Activated CD8-positive, alpha-beta memory T cell treated with anti-CD3 and anti-CD28 coated beads, Interleukin-2, amount 50 U/mL, for 48 hours (primary cell): Measurements from ENCODE around the gene PTP4A2.

Experiments used
- DNase-seq: peaks from one replicate; pipeline ENCODE4 v3.0.0-alpha.2; 2020

PTP4A2 gene

GRCh38 chr1:31857863-31858262, 80.3 kb downstream of the PTP4A2 start:
- DNase-seq, result no peak
